IMR-90 (cell line): Measurements from ENCODE around the gene CACNA2D4.

ENCODE experiments used
- BHLHE40 ChIP-seq: fragments of 150-350 bp; IDR thresholded peaks from 2 replicates; pipeline ENCODE4 v1.6.1; 2016; ENCODE audit warnings: mild to moderate bottlenecking, low read depth, low read length
- CEBPB ChIP-seq: IDR thresholded peaks from 2 replicates; pipeline ENCODE4 v1.6.1; 2012; ENCODE audit warnings: low read depth, low read length, improper control_type of control experiment
- CHD1 ChIP-seq: IDR thresholded peaks from 2 replicates; pipeline ENCODE4 v1.6.1; 2012; ENCODE audit warnings: low read depth, low read length, improper control_type of control experiment
- MAFK ChIP-seq: IDR thresholded peaks from 2 replicates; pipeline ENCODE4 v1.6.1; 2012; ENCODE audit warnings: low read depth, low read length, improper control_type of control experiment
- MAZ ChIP-seq: IDR thresholded peaks from 2 replicates; pipeline ENCODE4 v1.6.1; 2012; ENCODE audit warnings: low read depth, mild to moderate bottlenecking, low read length, improper control_type of control experiment, moderate library complexity, borderline replicate concordance
- NFE2L2 ChIP-seq: fragments of 150-350 bp; IDR thresholded peaks from 2 replicates; pipeline ENCODE4 v1.6.1; 2016; ENCODE audit warnings: low read depth, mild to moderate bottlenecking, low read length
- POLR2A ChIP-seq: IDR thresholded peaks from 2 replicates; pipeline ENCODE4 v1.6.1; 2012; ENCODE audit warnings: mild to moderate bottlenecking, low read depth, low read length
- RAD21 ChIP-seq: IDR thresholded peaks from 2 replicates; pipeline ENCODE4 v1.6.1; 2012; ENCODE audit warnings: low read length, improper control_type of control experiment
- RCOR1 ChIP-seq: IDR thresholded peaks from 2 replicates; pipeline ENCODE4 v1.6.1; 2012; ENCODE audit warnings: mild to moderate bottlenecking, low read length, improper control_type of control experiment; ENCODE audit not compliant: insufficient replicate concordance
- SMC3 ChIP-seq: fragments of 150-350 bp; IDR thresholded peaks from 2 replicates; pipeline ENCODE4 v1.6.1; 2016; ENCODE audit warnings: low read depth, mild to moderate bottlenecking, antibody characterized with exemption, low read length, moderate library complexity
- USF2 ChIP-seq: fragments of 150-350 bp; IDR thresholded peaks from 2 replicates; pipeline ENCODE4 v1.6.1; 2017; ENCODE audit warnings: mild to moderate bottlenecking, antibody characterized with exemption, low read length, low read depth
- TF ChIP-seq, protein P1 (sequence below): conservative IDR thresholded peaks from 2 replicates; pipeline ENCODE4 v1.5.1; 2012; ENCODE audit warnings: mild to moderate bottlenecking, low read depth, low read length, improper control_type of control experiment
- TF ChIP-seq, protein P2 (sequence below): fragments of 150-350 bp; IDR thresholded peaks from 2 replicates; pipeline ENCODE4 v1.6.1; 2016; ENCODE audit warnings: low read depth, mild to moderate bottlenecking, low read length, moderate library complexity, borderline replicate concordance

DNA sequence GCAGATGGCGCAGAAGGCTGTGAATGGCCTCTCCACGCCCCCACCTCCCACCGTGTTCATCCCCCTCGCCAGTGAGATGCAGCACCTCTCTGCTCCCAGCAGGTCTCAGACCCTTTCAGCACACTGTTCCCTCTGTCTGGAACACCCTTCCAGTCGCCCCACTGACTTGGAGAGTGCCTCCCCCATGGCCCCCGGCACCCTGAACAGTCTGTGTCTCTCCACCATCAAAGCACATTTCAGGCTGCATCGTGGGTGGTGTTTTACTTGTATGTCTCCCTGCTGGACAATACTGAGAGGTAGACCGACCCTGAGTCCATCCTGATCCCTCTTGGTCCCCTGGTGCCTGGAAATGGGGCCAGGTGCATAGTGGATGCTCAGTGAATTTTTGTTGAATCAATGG lies 34.9 kb downstream of the CACNA2D4 start:
- TF ChIP-seq, protein P1, sequence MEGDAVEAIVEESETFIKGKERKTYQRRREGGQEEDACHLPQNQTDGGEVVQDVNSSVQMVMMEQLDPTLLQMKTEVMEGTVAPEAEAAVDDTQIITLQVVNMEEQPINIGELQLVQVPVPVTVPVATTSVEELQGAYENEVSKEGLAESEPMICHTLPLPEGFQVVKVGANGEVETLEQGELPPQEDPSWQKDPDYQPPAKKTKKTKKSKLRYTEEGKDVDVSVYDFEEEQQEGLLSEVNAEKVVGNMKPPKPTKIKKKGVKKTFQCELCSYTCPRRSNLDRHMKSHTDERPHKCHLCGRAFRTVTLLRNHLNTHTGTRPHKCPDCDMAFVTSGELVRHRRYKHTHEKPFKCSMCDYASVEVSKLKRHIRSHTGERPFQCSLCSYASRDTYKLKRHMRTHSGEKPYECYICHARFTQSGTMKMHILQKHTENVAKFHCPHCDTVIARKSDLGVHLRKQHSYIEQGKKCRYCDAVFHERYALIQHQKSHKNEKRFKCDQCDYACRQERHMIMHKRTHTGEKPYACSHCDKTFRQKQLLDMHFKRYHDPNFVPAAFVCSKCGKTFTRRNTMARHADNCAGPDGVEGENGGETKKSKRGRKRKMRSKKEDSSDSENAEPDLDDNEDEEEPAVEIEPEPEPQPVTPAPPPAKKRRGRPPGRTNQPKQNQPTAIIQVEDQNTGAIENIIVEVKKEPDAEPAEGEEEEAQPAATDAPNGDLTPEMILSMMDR: no peak
- TF ChIP-seq POLR2A (no peak), RAD21 (no peak), SMC3 (no peak), NFE2L2 (no peak), CHD1 (no peak), MAFK (no peak), USF2 (no peak), BHLHE40 (no peak), CEBPB (no peak), RCOR1 (no peak), MAZ (no peak)
- TF ChIP-seq, protein P2, sequence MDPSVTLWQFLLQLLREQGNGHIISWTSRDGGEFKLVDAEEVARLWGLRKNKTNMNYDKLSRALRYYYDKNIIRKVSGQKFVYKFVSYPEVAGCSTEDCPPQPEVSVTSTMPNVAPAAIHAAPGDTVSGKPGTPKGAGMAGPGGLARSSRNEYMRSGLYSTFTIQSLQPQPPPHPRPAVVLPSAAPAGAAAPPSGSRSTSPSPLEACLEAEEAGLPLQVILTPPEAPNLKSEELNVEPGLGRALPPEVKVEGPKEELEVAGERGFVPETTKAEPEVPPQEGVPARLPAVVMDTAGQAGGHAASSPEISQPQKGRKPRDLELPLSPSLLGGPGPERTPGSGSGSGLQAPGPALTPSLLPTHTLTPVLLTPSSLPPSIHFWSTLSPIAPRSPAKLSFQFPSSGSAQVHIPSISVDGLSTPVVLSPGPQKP: no peak
